ENCODE results near the gene KAT5.
"Not testable (repeated sequence)": the region's sequence is repeated elsewhere in the genome, so short reads cannot be mapped to it uniquely, and the experiment has no call there.

KAT5 gene

GRCh38 chr11:65710421-65710820 is 1.6 kb upstream of the KAT5 start:
- DNase-seq, result no peak

DNA sequence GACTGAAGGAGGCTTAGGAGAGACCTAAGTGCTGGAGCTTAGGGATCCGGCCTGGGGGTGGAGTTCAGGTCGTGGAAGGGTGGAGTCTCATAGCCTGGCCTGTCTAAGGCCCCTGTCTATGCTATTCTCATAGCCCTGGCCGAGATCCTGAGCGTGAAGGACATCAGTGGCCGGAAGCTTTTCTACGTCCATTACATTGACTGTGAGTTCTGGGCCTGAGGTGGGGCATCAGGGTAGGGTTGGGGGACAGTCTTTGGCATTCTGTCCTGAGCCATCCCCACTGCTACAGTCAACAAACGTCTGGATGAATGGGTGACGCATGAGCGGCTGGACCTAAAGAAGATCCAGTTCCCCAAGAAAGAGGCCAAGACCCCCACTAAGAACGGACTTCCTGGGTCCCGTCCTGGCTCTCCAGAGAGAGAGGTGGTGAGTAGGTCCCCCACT is 603 bp downstream of the KAT5 start:
- DNase-seq, result no peak

DNA sequence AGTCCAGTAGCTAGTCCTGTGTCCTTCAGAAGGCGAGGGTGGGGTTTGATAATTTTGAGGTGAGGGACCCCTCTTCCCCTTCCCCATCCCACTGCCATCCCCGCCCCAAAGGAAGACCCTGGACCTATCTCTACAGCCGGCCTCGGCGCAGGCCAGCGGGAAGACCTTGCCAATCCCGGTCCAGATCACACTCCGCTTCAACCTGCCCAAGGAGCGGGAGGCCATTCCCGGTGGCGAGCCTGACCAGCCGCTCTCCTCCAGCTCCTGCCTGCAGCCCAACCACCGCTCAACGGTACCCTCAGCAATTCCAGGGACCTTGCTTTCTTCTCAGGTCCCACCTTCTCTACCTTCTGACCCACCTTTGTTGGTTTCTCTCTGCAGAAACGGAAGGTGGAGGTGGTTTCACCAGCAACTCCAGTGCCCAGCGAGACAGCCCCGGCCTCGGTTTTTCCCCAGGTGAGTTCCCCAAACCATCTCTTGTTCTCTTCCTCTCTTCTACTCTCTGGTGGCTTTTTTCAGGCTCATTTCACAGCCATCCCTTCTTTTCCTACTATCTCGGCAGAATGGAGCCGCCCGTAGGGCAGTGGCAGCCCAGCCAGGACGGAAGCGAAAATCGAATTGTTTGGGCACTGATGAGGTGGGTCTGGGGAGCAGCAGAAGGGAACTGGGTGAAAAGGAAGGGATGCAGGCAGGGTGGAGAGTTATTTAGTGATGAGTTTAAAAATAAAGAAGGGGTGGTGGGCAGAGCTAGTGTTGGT is 1.3 kb downstream of the KAT5 start:
- DNase-seq, result no peak

GRCh38 chr11:65714433-65714832 is 2.4 kb downstream of the KAT5 start:
- DNase-seq, result no peak

DNA sequence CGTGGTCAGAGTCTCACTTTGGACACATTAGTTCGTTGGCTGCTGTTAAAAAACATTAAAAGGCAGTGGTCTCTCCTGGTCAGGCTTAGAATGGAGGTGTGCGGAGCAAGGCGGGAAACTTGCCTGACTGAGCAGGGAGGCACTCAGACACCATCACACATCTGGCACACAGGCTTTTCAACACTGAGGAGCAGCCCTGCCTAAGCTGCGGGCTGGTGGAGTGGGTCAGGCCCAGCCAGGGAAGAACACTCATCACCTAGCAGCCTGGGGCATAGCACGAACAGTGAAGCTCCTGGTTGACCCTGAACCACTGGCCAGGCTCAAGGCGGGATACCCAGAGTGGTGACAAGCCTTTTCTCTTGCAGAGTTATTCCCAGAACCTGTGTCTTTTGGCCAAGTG is 4.2 kb downstream of the KAT5 start:
- DNase-seq, result no peak

- DNase-seq, result no peak
These were observed 4.8 kb downstream of the KAT5 start for GRCh38 chr11:65716774-65717405.

DNA sequence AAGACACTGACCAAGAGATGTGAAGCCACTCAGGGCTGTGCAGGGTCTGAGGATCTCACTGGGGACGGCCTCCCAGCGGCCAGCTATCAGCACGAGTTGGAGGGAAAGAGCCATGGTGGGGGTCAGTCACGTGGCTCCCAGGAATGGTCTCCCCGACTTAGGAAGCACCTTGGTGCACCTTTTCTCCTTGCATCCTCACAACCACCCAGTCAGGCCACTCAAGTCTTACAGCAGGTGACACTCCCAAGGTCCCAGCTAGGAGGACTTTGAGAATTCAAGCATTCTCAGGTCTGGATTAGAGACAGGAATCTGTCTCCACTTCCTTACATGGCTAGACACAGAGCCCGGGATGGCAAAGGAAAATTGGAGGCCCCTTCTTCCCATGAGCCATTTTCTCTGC is 5.9 kb downstream of the KAT5 start:
- no peak for DNase-seq

- no peak for DNase-seq
These were observed 6.5 kb downstream of the KAT5 start for GRCh38 chr11:65718531-65718930.

GRCh38 chr11:65718964-65719492 is 7.0 kb downstream of the KAT5 start:
- no peak for DNase-seq

DNA sequence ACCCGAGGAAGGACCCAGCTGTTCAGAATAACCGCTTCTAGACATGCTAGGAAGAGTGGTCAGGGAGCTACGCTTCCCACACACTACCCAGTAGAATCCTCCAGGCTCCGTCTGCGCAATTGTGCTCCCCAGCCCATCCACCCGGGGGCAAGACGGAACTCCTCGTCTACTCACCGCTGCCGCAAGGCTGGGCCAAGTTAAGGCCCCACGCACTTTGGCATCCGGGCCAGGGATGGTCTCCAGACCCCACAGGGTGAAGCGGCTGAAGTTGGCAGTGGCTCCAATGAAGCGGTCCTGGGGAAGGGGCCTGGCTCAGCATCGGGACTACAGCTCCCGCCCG is 7.8 kb downstream of the KAT5 start:
- peak in 1 of 2 donors; percentile 7 for DNase-seq

DNA sequence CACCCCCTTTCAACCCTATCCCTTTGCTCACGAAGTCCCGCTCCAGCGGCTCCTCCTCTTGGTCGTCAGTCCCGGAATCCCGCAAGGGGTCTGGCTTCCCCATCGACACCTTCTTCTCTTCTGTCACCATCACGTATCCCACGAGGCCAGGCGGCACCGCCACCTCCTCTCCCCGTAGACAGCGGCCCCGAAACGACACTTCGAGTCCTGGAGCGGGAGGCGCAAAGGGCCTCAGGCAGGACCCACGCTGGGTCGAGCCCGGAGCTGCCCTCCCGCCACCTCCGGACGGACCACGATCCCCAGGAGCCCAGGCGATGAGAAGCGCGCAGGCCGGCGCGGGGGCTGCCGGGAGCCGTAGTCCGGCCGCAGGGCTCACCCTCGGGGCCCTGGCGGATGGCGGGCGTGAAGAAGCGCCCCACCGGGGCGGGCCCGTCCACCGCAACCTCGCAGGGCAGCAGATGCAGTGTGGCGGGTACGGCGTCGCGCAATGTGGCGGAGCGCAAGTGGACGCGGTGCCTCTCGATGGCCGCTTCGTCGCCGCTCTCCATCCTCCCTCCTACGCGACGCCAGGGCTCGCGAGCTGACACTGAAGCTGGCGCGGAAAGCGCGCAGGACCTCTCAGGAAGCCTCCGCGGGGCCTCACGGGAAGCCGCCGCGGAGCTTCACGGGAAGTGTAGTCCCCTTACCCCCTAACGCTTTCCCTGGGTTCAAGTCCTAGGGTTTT is 8.3 kb downstream of the KAT5 start, which contains the start of gene RNASEH2C:
RNASEH2C (minus strand) TSS at position 588 of the 724 bp plus-strand sequence; CDS start at position 548, 40 bp downstream.
- DNase-seq, result peak; percentile 69 to 78

GRCh38 chr11:65722261-65722660 is 10.2 kb downstream of the KAT5 start:
- no peak for DNase-seq

GRCh38 chr11:65726660-65727059 is 14.6 kb downstream of the KAT5 start:
- no peak for DNase-seq

DNA sequence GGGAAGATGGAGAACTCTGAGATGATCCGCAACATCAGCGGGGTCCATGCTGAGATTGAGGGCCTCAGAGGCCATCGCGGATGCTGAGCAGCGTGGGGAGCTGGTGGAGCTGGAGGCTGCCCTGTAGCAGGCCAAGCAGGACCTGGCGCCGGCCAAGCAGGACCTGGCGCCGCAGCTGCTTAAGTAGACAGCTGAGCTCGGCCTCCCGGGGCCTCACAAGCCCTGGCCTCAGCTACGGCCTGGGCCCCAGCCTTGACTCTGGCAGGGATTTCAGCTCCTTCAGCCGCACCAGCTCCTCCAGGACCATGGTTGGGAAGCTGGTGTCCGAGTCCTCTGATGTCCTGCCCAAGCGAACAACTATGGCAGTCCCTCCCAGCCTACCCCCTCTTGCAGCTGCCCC is 15.8 kb downstream of the KAT5 start:
- DNase-seq, result no peak

DNA sequence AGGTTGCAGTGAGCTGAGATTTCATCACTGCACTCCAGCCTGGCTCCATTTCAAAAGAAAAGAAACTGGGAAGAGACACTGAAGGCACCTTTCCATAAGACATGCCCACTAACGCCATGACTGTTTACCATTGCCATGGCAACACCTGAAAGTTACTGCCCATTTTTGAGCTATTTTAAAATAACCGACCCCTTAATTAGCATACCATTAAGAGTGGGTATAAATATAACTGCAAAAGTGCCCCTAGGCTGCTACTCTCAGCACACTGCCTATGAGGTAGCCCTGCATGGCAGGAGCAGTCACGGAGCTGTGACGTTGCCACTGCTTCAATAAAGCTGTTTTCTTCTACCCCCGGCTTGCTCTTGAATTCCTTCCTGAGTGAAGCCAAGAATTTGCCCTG is 18.4 kb downstream of the KAT5 start:
- DNase-seq, result no peak

DNA sequence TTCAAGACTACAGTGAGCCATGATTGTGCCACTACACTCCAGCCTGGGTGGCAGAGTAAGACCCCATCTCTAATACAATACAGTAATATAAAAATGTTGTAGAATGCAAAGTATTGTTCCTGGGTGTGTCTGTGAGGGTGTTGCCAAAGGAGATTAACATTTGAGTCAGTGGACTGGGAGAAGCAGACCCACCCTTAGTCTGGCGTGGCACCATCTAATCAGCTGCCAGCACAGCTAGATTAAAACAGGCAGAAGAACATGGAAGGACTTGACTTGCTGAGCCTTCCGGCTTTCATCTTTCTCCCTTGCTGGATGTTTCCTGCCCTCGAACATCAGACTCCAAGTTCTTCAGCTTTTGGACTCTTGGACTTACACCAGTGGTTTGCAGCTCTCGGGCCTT is 23.1 kb downstream of the KAT5 start:
- not testable (repeated sequence) for DNase-seq

GRCh38 chr11:65736810-65737209 is 24.8 kb downstream of the KAT5 start:
- DNase-seq, result no peak

DNA sequence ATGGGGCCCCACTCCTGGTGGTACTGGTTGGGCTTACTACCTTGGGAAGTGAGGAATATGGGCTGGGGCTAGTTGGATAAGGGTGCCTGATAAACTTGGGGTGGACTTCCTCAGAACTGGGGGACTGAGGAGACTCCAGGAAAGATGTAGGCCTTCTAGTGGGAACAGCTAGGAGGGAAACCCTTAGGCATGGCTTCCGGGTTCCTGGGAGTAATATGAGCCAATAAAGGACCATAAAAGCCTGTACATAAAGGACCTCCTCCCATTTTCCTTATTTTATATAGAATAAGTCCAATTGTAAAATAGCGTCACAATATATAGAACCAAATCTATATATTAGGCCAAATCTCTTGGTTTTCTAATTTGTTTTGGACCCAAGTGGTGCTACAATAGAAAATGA is 27.0 kb downstream of the KAT5 start:
- DNase-seq, result no peak

GRCh38 chr11:65741185-65741584 is 29.1 kb downstream of the KAT5 start:
- DNase-seq, result no peak

DNA sequence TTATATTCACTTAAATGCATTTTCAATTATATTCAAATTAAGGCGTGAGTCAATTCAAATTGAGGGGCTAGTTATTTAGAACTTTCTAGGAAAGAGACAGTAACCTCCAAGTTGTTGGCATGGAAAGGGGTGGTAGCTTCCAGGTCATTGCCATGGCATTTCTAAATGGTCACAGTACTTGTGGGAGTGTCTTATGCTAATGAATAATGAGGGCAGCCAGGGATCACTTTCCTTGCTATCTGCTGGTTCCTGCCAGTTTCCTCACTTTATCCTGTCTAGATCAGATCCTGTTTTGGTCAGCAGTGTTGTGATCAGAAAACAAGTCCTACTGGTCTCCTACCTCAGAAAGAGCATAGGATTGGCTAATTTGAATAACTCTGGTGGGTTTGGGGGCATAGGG is 30.3 kb downstream of the KAT5 start:
- no peak for DNase-seq

GRCh38 chr11:65743681-65744025 is 31.6 kb downstream of the KAT5 start:
- DNase-seq, result no peak

DNA sequence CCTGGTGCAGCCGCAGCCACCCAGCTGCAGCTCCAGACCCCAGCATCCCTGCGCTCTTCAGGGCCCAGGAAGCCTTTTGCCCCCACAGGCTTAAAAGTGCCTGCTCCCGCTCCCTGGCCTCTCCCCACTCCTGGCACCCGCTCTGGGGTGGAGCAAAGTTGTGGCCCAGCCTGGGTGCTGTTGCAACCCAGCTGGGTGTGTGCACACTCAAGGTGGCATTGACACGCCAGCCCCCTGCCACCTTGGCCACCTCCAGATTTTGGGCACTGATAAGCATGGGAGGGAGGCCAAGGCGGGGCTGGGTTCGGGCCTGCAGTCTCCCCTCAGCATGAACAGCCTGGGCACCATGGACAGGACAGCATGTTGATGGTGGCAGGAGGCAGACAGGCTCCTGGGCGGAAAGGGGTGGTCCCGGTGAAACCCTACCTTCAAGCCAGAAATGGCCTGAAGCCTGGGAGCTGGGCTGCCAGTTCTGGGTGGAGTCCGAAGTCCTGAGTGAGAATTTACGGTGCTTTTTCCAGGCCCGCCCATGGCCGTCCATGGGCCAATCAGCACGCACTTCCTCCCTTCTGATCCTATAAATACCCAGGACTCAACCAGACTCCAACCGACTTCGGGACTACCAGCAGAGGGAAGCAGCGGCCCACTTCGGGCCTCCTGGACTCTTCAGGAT is 32.1 kb downstream of the KAT5 start:
- DNase-seq, result peak; percentile 8 to 26

- no peak for DNase-seq
These were observed 32.6 kb downstream of the KAT5 start for GRCh38 chr11:65744699-65745042.
